ENCODE results near the gene RANBP9. TPM values are rescaled to one million over a fixed set of nuclear protein-coding genes. Genes with fewer than 3 reads are reported as not detected.

The RANBP9 gene
- total RNA-seq, 1 donor from 2014 or later = 40.4 TPM

- Mint-ChIP-seq H3K9me3 (no peaks in the 10 kb centered on the region), H3K27me3 (no peaks in the 10 kb centered on the region), H3K4me3 (no peak overlapping the region), H3K36me3 (peaks cover 8% of the 10 kb centered on the region), H3K4me1 (ENCODE audit: unreplicated experiment) (peaks cover 13% of the 10 kb centered on the region), H3K27ac (peak overlapping the region; percentile 12)
- no peak for DNase-seq (ENCODE audit: extremely low spot score, unreplicated experiment)
- TF ChIP-seq, protein P1, sequence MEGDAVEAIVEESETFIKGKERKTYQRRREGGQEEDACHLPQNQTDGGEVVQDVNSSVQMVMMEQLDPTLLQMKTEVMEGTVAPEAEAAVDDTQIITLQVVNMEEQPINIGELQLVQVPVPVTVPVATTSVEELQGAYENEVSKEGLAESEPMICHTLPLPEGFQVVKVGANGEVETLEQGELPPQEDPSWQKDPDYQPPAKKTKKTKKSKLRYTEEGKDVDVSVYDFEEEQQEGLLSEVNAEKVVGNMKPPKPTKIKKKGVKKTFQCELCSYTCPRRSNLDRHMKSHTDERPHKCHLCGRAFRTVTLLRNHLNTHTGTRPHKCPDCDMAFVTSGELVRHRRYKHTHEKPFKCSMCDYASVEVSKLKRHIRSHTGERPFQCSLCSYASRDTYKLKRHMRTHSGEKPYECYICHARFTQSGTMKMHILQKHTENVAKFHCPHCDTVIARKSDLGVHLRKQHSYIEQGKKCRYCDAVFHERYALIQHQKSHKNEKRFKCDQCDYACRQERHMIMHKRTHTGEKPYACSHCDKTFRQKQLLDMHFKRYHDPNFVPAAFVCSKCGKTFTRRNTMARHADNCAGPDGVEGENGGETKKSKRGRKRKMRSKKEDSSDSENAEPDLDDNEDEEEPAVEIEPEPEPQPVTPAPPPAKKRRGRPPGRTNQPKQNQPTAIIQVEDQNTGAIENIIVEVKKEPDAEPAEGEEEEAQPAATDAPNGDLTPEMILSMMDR (conservative IDR thresholded peaks at IDR 0.05) = no peak
These were observed 11.4 kb downstream of the RANBP9 start for GRCh38 chr6:13700232-13700631.

DNA sequence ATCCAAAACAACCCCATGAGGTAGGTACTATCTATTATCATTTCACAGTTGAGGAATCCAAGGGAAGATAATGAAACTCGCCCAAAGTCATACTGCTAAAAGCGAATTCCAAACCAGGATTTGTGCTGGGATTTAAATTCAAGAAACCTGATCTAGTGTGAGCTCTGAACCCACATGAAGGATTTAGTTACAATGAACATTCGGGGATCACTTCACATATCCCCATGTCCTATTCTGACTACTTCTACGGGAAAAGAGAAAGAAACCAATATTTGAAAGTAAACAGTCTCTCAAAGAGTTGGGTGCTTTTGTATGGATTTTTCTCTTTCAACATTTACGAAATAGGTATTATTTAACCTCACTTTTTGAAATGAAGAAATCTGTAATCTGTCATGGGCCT is 12.9 kb downstream of the RANBP9 start:
- H3K9me3 Mint-ChIP-seq = no peaks in the 10 kb centered on the region
- TF ChIP-seq, protein P1 (conservative IDR thresholded peaks at IDR 0.05) = no peak
- no peak overlapping the region for H3K27ac Mint-ChIP-seq
- H3K27me3 Mint-ChIP-seq = no peaks in the 10 kb centered on the region
- no peak for DNase-seq (ENCODE audit: extremely low spot score, unreplicated experiment)
- no peak overlapping the region for H3K4me3 Mint-ChIP-seq
- peaks cover 22% of the 10 kb centered on the region for H3K4me1 Mint-ChIP-seq (ENCODE audit: unreplicated experiment)
- H3K36me3 Mint-ChIP-seq = peaks cover 19% of the 10 kb centered on the region

GRCh38 chr6:13697857-13698256 is 13.8 kb downstream of the RANBP9 start:
- peaks cover 23% of the 10 kb centered on the region for H3K36me3 Mint-ChIP-seq

DNA sequence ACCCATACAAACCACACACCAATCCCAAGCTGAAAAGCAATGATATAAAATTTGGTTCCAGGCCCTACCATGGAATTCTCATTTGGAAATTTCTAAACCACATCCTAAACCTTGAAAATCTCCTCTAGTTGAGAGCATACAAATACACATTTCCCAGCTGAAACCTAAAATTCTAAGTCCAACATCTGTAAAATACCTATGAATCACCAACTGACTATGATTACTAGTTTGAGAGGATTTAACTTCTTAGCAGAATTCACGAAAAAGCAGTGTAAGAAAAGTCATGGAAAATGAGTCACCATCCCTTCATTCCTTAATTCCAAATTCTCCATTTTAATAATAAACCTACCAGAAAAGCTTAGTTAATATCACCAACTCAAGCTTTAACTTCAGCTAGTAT is 15.4 kb downstream of the RANBP9 start:
- Mint-ChIP-seq H3K4me3 (no peak overlapping the region), H3K36me3 (peaks cover 23% of the 10 kb centered on the region), H3K27ac (no peak overlapping the region), H3K4me1 (ENCODE audit: unreplicated experiment) (peaks cover 27% of the 10 kb centered on the region), H3K9me3 (no peaks in the 10 kb centered on the region), H3K27me3 (no peaks in the 10 kb centered on the region)
- TF ChIP-seq, protein P1 (conservative IDR thresholded peaks at IDR 0.05) = no peak
- DNase-seq (ENCODE audit: extremely low spot score, unreplicated experiment) = no peak

More at GRCh38 chr6:13697857-13698256, 13.8 kb downstream of the RANBP9 start:
- Mint-ChIP-seq H3K4me3 (no peak overlapping the region), H3K9me3 (no peaks in the 10 kb centered on the region), H3K4me1 (ENCODE audit: unreplicated experiment) (peaks cover 26% of the 10 kb centered on the region), H3K27me3 (no peaks in the 10 kb centered on the region), H3K27ac (no peak overlapping the region)
- DNase-seq (ENCODE audit: extremely low spot score, unreplicated experiment) = no peak
- TF ChIP-seq, protein P1 (conservative IDR thresholded peaks at IDR 0.05) = no peak

GRCh38 chr6:13695252-13695651 is 16.4 kb downstream of the RANBP9 start:
- TF ChIP-seq, protein P1 (conservative IDR thresholded peaks at IDR 0.05) = no peak
- peak overlapping the region; percentile 14 for H3K27ac Mint-ChIP-seq
- no peaks in the 10 kb centered on the region for H3K9me3 Mint-ChIP-seq
- H3K4me3 Mint-ChIP-seq = no peak overlapping the region
- DNase-seq (ENCODE audit: extremely low spot score, unreplicated experiment) = no peak
- H3K4me1 Mint-ChIP-seq (ENCODE audit: unreplicated experiment) = peaks cover 24% of the 10 kb centered on the region
- peaks cover 23% of the 10 kb centered on the region for H3K36me3 Mint-ChIP-seq
- no peaks in the 10 kb centered on the region for H3K27me3 Mint-ChIP-seq

DNA sequence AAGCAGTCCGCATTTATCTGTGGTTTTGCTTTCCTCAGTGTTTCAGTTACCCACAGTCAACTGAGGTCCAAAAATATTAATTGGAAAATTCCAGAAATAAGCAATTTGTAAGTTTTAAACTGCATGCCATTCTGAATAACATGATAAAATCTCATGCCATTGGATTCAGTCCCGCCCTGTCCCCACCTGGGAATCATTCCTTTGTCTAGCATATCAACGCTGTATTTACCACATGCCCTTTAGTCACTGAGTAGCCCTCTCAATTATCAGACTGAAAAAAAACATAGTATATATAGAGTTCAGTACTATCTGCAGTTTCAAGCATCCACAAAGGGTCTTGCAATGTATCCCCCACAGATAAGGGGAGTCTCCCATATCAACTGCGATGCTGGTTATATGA is 17.1 kb downstream of the RANBP9 start:
- Mint-ChIP-seq H3K27ac (peak overlapping the region; percentile 14), H3K36me3 (peaks cover 27% of the 10 kb centered on the region), H3K4me1 (ENCODE audit: unreplicated experiment) (peaks cover 21% of the 10 kb centered on the region), H3K27me3 (no peaks in the 10 kb centered on the region), H3K4me3 (no peak overlapping the region), H3K9me3 (no peaks in the 10 kb centered on the region)
- TF ChIP-seq, protein P1 (conservative IDR thresholded peaks at IDR 0.05) = no peak
- no peak for DNase-seq (ENCODE audit: extremely low spot score, unreplicated experiment)
